Breast epithelium (tissue), 3 donors: ENCODE measurements around the gene GALNTL6.

ENCODE experiments used
- POLR2A ChIP-seq: fragments of 450-650 bp; IDR thresholded peaks from one replicate; pipeline ENCODE4 v1.6.1; 2016; ENCODE audit warnings: antibody characterized with exemption, mild to moderate bottlenecking, moderate library complexity
- POLR2AphosphoS5 ChIP-seq, 3 donors: sonication (generic); formaldehyde crosslinking; IDR thresholded peaks; one replicate each; pipeline ENCODE4 v1.6.1; 2017; ENCODE audit warnings: antibody characterized with exemption in 3 of 3
- TF ChIP-seq, protein P1 (sequence below), 3 donors: fragments of 450-650 bp; IDR thresholded peaks; one replicate each; pipeline ENCODE4 v1.5.1; 2016 to 2017; ENCODE audit warnings: antibody characterized with exemption in 3 of 3, mild to moderate bottlenecking in 3 of 3, moderate library complexity in 3 of 3

DNA sequence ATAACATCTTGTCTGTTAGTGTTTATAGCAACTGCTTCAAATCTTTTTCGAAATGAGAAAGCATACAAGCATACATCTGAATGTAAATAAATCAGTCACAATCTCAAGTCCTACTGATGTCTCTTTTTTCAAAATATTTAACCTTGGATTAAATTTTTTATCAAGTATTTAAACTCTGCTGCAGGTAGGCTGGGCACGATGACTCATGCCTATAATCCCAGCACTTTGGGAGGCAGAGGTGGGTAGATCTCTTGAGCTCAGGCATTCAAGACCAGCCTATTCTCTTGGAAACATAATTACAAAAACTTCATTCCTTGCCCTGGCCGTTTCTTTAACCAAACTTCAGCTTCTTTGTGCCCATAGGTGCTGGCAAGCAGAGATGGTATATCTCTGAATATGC is 815.1 kb downstream of the GALNTL6 start:
- TF ChIP-seq, protein P1, sequence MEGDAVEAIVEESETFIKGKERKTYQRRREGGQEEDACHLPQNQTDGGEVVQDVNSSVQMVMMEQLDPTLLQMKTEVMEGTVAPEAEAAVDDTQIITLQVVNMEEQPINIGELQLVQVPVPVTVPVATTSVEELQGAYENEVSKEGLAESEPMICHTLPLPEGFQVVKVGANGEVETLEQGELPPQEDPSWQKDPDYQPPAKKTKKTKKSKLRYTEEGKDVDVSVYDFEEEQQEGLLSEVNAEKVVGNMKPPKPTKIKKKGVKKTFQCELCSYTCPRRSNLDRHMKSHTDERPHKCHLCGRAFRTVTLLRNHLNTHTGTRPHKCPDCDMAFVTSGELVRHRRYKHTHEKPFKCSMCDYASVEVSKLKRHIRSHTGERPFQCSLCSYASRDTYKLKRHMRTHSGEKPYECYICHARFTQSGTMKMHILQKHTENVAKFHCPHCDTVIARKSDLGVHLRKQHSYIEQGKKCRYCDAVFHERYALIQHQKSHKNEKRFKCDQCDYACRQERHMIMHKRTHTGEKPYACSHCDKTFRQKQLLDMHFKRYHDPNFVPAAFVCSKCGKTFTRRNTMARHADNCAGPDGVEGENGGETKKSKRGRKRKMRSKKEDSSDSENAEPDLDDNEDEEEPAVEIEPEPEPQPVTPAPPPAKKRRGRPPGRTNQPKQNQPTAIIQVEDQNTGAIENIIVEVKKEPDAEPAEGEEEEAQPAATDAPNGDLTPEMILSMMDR (IDR thresholded peaks at IDR 0.05) = no peak
- TF ChIP-seq POLR2A (no peak), POLR2AphosphoS5 (IDR thresholded peaks at IDR 0.05) (no peak)
